T-helper 22 cell (primary cell): ENCODE measurements around the gene CCDC198.

Experiments used
- DNase-seq: peaks from one replicate; pipeline ENCODE4 v3.0.0-alpha.2; 2020; ENCODE audit warnings: low read depth

CCDC198 gene

DNA sequence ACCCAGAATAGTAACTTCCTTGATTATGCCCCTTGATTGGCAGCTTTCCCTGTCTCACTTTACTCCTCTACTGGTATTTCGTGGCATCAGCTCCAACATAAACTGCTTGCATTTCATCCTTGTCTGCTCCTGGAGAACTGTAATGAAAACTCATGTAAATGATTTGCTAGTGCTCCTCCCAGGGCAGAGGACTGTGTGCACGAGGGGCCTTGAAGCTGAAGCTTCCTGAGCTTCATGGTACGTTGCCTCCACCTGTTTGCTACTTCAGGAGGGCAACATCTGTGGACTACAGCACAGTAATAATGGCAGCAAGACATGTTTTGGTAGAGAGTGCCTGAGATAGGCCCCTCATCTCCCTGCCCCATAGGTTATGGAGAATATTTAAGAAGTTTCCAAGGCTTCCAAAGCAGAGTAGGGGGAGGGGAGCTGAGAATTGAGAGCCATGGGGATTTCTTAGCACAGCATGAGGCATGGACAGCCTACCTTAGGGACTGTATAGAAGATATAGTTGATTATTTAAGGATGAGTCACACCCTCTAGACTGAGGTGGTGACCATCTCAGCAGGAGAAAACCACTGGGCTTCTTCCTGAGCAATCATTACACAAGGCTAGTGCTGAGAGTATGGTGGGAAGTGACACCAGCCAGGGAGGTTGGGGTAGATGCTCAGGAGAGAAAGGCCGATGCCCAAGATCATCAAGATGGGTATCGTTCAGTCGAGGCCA is 29.5 kb downstream of the CCDC198 start:
- DNase-seq = no peak

- no peak for DNase-seq
These were observed 31.1 kb downstream of the CCDC198 start for GRCh38 chr14:57462551-57462950.

DNA sequence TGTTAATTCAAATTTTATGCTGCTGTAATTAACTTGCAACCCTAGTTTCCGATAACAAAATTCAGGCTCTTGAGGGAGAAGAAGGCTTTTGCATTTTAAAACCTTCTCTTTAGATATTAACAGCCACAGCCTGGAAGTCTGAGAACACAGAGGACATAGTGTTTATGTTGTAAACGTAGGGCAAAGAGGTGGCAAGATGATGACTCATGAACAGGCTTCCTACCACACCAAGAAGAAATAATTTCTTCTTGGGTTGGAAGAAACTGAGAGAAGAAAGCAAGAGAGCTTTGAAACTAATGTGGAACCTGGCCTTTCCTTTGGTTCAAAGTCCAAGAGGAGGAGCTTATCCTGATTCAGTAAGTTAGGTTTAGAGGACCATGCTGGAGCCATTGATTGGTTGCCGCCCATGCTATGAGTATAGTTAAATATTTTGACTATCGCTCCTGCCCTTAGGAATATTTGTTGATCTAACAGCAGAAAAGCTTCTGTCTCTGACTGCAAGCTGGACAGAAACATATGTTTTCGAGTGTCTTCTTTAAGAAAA is 31.8 kb downstream of the CCDC198 start:
- no peak for DNase-seq

DNA sequence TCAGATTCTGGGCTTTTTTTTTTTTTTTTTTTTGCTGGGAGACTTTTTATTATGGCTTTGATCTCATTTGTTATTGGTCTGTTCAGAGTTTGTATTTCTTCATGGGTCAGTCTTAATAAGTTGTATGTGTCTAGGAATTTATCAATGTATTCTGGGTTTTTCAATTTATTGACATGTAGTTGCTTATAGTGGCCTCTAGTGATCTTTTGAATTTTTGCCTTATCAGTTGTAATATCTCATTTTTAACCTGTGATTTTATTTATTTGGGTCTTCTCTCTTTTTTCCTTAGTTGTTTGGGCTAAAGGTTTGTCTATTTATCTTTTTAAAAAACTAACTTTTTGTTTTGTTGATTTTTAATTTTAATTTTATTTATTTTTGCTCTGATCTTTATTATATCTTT is 57.7 kb downstream of the CCDC198 start:
- DNase-seq = no peak

GRCh38 chr14:57420986-57421385 is 72.7 kb downstream of the CCDC198 start:
- no peak for DNase-seq

GRCh38 chr14:57420033-57420432 is 73.6 kb downstream of the CCDC198 start:
- DNase-seq = no peak
